ENCODE results near the gene SARM1.

The SARM1 gene

GRCh38 chr17:28446716-28447395 is 75.4 kb downstream of the SARM1 start:
- TF ChIP-seq CTCF (IDR thresholded peaks at IDR 0.05; ENCODE audit: low read depth, low read length): no peak
- DNase-seq (ENCODE audit: low read depth, low spot score): no peak
- no peak overlapping the region for H3K4me3 ChIP-seq (ENCODE audit: low read depth, low read length)
- in situ Hi-C loops (cut with HindIII; ENCODE audit: low sequenced_read_pairs): no loop called here

DNA sequence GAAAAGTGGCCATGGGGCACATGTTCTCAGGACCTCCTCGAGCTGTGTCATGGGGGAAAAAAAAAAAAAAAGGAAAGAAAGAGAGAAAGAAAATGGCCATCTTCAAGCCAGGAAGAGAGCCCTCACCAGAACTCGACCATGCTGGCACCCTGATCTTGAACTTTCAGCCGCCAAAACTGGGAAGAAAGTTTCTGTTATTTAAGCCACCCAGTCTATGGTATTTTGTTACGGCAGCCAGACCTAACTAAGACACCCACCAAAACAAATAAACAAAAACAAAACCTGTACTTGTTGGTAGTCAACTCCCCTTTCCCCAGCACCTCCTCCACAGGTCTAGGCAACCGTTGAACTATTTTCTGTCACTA is 75.9 kb downstream of the SARM1 start:
- no peak for DNase-seq (ENCODE audit: low read depth, low spot score)
- TF ChIP-seq CTCF (IDR thresholded peaks at IDR 0.05; ENCODE audit: low read depth, low read length): no peak
- in situ Hi-C loops (cut with HindIII; ENCODE audit: low sequenced_read_pairs): no loop called here
- H3K4me3 ChIP-seq (ENCODE audit: low read depth, low read length): no peak overlapping the region

DNA sequence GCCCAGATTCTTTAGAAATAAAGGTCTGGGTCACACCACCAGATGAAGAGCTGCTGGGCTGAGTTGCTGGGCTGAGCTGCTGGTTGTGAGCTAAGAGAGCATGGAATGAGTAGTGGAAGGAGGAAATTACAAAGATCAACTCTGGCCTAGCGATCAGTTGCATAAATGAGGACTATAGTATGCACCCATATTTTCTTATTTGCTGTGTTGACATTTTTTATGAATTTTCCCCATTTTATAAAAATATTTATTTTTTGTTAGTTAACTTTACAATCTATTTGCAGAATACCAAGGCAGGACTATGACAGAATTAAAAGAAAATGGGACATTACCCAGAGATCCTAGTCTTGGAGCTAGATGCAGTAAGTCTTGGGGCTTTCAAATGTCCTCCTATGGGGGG is 78.4 kb downstream of the SARM1 start:
- H3K4me3 ChIP-seq (ENCODE audit: low read depth, low read length): no peak overlapping the region
- in situ Hi-C loops (cut with HindIII; ENCODE audit: low sequenced_read_pairs): no loop called here
- no peak for TF ChIP-seq CTCF (IDR thresholded peaks at IDR 0.05; ENCODE audit: low read depth, low read length)
- no peak for DNase-seq (ENCODE audit: low read depth, low spot score)
